A549 (cell line): ENCODE measurements around the gene PFDN6.

Experiments
- BHLHE40 ChIP-seq: IDR thresholded peaks from 2 replicates; pipeline ENCODE4 v1.6.1; 2012; ENCODE audit warnings: low read depth, low read length, inconsistent platforms
- CBX2 ChIP-seq: fragments of 200-600 bp; sonication (generic); IDR thresholded peaks from 2 replicates; pipeline ENCODE4 v1.6.1; 2016; ENCODE audit warnings: low read depth, mild to moderate bottlenecking, borderline replicate concordance
- CEBPB ChIP-seq, 2 experiments: fragments of >200 bp in 1 of 2; sonication (Bioruptor Twin) in 1 of 2; formaldehyde crosslinking in 1 of 2; IDR thresholded peaks; 2 replicates each; pipeline ENCODE4 v1.6.1; 2012 to 2016
- EP300 ChIP-seq, 2 experiments: fragments of >200 bp; sonication (Bioruptor Twin); formaldehyde crosslinking; IDR thresholded peaks; 2 replicates in 1 of 2; 3 replicates in 1 of 2; pipeline ENCODE4 v1.6.1; 2016 to 2017
- MAFK ChIP-seq: fragments of 450-650 bp; IDR thresholded peaks from 2 replicates; pipeline ENCODE4 v1.6.1; 2014; ENCODE audit not compliant: partially characterized antibody
- MYC ChIP-seq: IDR thresholded peaks from 2 replicates; pipeline ENCODE4 v1.6.1; 2012; ENCODE audit warnings: mild to moderate bottlenecking, inconsistent platforms, low read length, improper control_type of control experiment, borderline replicate concordance
- NR3C1 ChIP-seq: fragments of >200 bp; sonication (Bioruptor Twin); formaldehyde crosslinking; IDR thresholded peaks from 3 replicates; pipeline ENCODE4 v1.6.1; 2017
- POLR2A ChIP-seq: IDR thresholded peaks from 2 replicates; pipeline ENCODE4 v1.6.1; 2012; ENCODE audit warnings: mild to moderate bottlenecking, low read length
- RAD21 ChIP-seq, 2 experiments: fragments of >200 bp in 1 of 2; sonication (Bioruptor Twin) in 1 of 2; formaldehyde crosslinking in 1 of 2; IDR thresholded peaks in 1 of 2; conservative IDR thresholded peaks in 1 of 2; 2 replicates in 1 of 2; 3 replicates in 1 of 2; pipeline ENCODE4 v1.6.1; 2012 to 2018; ENCODE audit warnings: inconsistent platforms in 1 of 2
- RCOR1 ChIP-seq: fragments of 150-350 bp; IDR thresholded peaks from 2 replicates; pipeline ENCODE4 v1.6.1; 2014; ENCODE audit warnings: antibody characterized with exemption, low read length, low read depth
- TF ChIP-seq, protein P1 (sequence below): fragments of >200 bp; sonication (Bioruptor Twin); formaldehyde crosslinking; IDR thresholded peaks from 3 replicates; pipeline ENCODE4 v1.5.1; 2016

DNA sequence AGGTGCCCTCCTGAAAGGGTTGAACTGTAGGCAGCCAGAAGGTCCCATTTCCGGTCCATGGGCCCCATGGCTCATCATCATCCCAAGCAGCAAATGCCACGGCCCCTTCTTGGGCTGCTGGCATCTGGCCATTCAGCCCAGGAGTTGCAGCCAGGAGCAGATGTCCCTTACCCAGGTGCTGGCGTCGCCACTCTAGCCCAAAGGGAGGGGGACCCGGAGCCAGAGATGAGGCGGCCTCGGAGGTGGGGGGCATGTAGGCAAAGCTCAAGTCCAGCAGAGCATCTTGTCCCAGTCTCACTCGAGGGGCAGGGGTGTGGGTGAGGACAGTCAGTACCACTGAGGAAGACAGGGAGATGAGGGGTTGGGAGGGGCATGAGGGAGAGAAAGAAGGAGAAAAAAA lies 15.7 kb downstream of the PFDN6 start:
- TF ChIP-seq RCOR1 (no peak), RAD21 (conservative IDR thresholded peaks at IDR 0.05 in 1 of 2, IDR thresholded peaks at IDR 0.05 in 1 of 2) (no peak), BHLHE40 (no peak), MYC (no peak), EP300 (IDR thresholded peaks at IDR 0.05) (no peak), NR3C1 (no peak), CEBPB (IDR thresholded peaks at IDR 0.05) (no peak), POLR2A (no peak), MAFK (no peak), CBX2 (no peak)
- TF ChIP-seq, protein P1, sequence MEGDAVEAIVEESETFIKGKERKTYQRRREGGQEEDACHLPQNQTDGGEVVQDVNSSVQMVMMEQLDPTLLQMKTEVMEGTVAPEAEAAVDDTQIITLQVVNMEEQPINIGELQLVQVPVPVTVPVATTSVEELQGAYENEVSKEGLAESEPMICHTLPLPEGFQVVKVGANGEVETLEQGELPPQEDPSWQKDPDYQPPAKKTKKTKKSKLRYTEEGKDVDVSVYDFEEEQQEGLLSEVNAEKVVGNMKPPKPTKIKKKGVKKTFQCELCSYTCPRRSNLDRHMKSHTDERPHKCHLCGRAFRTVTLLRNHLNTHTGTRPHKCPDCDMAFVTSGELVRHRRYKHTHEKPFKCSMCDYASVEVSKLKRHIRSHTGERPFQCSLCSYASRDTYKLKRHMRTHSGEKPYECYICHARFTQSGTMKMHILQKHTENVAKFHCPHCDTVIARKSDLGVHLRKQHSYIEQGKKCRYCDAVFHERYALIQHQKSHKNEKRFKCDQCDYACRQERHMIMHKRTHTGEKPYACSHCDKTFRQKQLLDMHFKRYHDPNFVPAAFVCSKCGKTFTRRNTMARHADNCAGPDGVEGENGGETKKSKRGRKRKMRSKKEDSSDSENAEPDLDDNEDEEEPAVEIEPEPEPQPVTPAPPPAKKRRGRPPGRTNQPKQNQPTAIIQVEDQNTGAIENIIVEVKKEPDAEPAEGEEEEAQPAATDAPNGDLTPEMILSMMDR: no peak
